Mesenchymal stem cell (in vitro differentiated cells and primary cell): ENCODE measurements around the gene CMTM4.
A peak's percentile ranks its signal among the peaks of the same experiment; 100 is the strongest.

ENCODE experiments used
- DNase-seq: peaks from one replicate; pipeline ENCODE4 v3.0.0-alpha.2; 2013
- H2AFZ ChIP-seq: one replicate; pipeline ENCODE4 v1.6.1; 2013; ENCODE audit warnings: low read depth, mild to moderate bottlenecking, control low read depth, inconsistent platforms, low read length, moderate library complexity
- H2AK5ac ChIP-seq: 2 replicates; pipeline ENCODE4 v1.6.1; 2013; ENCODE audit warnings: low read length, moderate library complexity, mild to moderate bottlenecking, inconsistent platforms; ENCODE audit not compliant: severe bottlenecking
- H2BK120ac ChIP-seq: one replicate; pipeline ENCODE4 v1.6.1; 2013; ENCODE audit warnings: low read depth, mild to moderate bottlenecking, inconsistent platforms, low read length, moderate library complexity
- H2BK12ac ChIP-seq, 2 experiments: one replicate each; pipeline ENCODE4 v1.6.1; 2013; ENCODE audit warnings: inconsistent platforms in 2 of 2, low read length in 2 of 2, mild to moderate bottlenecking in 2 of 2, moderate library complexity in 2 of 2, control low read depth in 1 of 2
- H2BK15ac ChIP-seq: one replicate; pipeline ENCODE4 v1.6.1; 2013; ENCODE audit warnings: mild to moderate bottlenecking, low read depth, inconsistent platforms; ENCODE audit not compliant: poor library complexity, severe bottlenecking
- H2BK5ac ChIP-seq: 2 replicates; pipeline ENCODE4 v1.6.1; 2013; ENCODE audit warnings: low read depth, mild to moderate bottlenecking, low read length, control low read depth, inconsistent platforms; ENCODE audit not compliant: poor library complexity, severe bottlenecking
- H3K14ac ChIP-seq, 2 experiments: one replicate each; pipeline ENCODE4 v1.6.1; 2013; ENCODE audit warnings: inconsistent platforms in 2 of 2, low read length in 2 of 2, control low read depth in 1 of 2, mild to moderate bottlenecking in 1 of 2, moderate library complexity in 1 of 2
- H3K18ac ChIP-seq, 2 experiments: one replicate each; pipeline ENCODE4 v1.6.1; 2013; ENCODE audit warnings: inconsistent platforms in 2 of 2, low read length in 2 of 2, control low read depth in 1 of 2, low read depth in 1 of 2, mild to moderate bottlenecking in 1 of 2
- H3K23ac ChIP-seq, 2 experiments: one replicate each; pipeline ENCODE4 v1.6.1; 2013; ENCODE audit warnings: inconsistent platforms in 2 of 2, low read length in 2 of 2, mild to moderate bottlenecking in 2 of 2, moderate library complexity in 2 of 2, control low read depth in 1 of 2
- H3K27ac ChIP-seq: 2 replicates; pipeline ENCODE4 v1.5.1; 2013; ENCODE audit warnings: mild to moderate bottlenecking, moderate library complexity, low read length, control low read depth, inconsistent platforms; ENCODE audit not compliant: poor library complexity, severe bottlenecking
- H3K27me3 ChIP-seq, 2 experiments: 2 replicates each; pipeline versions ENCODE4 v1.6.1 to v1.7.0; 2013; ENCODE audit warnings: low read length in 2 of 2, mild to moderate bottlenecking in 2 of 2, moderate library complexity in 2 of 2, control low read depth in 1 of 2, inconsistent platforms in 1 of 2; ENCODE audit not compliant: control insufficient read depth in 1 of 2, insufficient read depth in 1 of 2
- H3K36me3 ChIP-seq, 2 experiments: 2 replicates each; pipeline versions ENCODE4 v1.6.1 to v1.7.0; 2013; ENCODE audit warnings: low read length in 2 of 2, control low read depth in 1 of 2, inconsistent platforms in 1 of 2, low read depth in 1 of 2, mild to moderate bottlenecking in 1 of 2; ENCODE audit not compliant: insufficient read depth in 2 of 2, control insufficient read depth in 1 of 2
- H3K4ac ChIP-seq, 2 experiments: one replicate each; pipeline ENCODE4 v1.6.1; 2013; ENCODE audit warnings: inconsistent platforms in 2 of 2, low read length in 2 of 2, mild to moderate bottlenecking in 2 of 2, moderate library complexity in 2 of 2, control low read depth in 1 of 2, low read depth in 1 of 2
- H3K4me1 ChIP-seq: 2 replicates; pipeline ENCODE4 v1.6.1; 2013; ENCODE audit warnings: low read depth, low read length, control low read depth; ENCODE audit not compliant: control insufficient read depth, insufficient read depth
- H3K4me2 ChIP-seq: 2 replicates; pipeline ENCODE4 v1.6.1; 2013; ENCODE audit warnings: low read length, mild to moderate bottlenecking, inconsistent platforms; ENCODE audit not compliant: poor library complexity, severe bottlenecking
- H3K4me3 ChIP-seq, 2 experiments: 2 replicates each; pipeline versions ENCODE4 v1.5.1 to v1.7.0; 2013; ENCODE audit warnings: low read length in 2 of 2, mild to moderate bottlenecking in 2 of 2, control low read depth in 1 of 2, low read depth in 1 of 2; ENCODE audit not compliant: insufficient read depth in 1 of 2
- H3K79me1 ChIP-seq: replicated peaks from 2 replicates; pipeline ENCODE4 v1.6.1; 2013; ENCODE audit warnings: mild to moderate bottlenecking, control low read depth, low read length, inconsistent platforms; ENCODE audit not compliant: poor library complexity, severe bottlenecking
- H3K9ac ChIP-seq: 2 replicates; pipeline ENCODE4 v1.7.0; 2013; ENCODE audit warnings: mild to moderate bottlenecking, low read length, moderate library complexity
- H3K9me3 ChIP-seq: 2 replicates; pipeline ENCODE4 v1.7.0; 2013; ENCODE audit warnings: mild to moderate bottlenecking, low read length; ENCODE audit not compliant: control insufficient read depth
- H4K8ac ChIP-seq: one replicate; pipeline ENCODE4 v1.6.1; 2013; ENCODE audit warnings: inconsistent platforms, mild to moderate bottlenecking, low read length, moderate library complexity
- H4K91ac ChIP-seq: one replicate; pipeline ENCODE4 v1.6.1; 2013; ENCODE audit warnings: mild to moderate bottlenecking, low read length, inconsistent platforms
- WGBS: methylation state at CpG from one replicate; pipeline ENCODE4 v1.1.7; 2013; ENCODE audit warnings: mixed read lengths; 5-methylcytosine and 5-hydroxymethylcytosine counted together

Gene CMTM4

DNA sequence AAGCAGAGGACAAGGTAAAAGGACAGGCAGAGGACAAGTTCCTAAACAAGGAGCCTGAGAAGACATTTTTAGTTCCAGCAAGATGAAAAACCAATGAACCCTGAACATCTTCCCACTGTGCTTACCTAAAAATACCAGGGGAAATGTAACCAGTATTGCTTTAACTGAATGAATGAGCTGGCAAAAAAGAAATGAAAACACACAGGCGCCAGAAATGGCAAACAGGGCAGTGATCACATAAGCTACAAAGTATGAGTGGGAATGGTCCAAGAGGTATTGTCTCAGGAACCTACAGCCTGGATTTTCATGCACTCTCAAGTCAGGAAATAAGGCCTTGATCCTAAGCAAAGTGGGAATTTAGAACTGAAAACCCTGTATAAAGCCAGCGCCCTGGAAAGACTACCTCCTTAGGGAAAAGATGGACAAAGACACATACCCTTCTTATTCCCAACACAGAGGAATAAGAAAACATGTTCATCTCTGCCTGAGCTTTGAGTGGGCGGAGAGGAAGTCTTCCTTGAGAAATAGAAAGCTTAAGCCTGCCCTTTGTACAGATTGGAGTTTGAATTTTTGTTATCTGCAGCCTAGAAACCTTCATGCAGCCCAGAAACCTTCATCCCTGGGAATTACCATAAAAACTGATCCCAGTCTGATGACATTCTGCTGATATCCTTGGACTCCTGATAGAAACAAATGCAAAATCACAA is 115.1 kb downstream of the CMTM4 start:
- DNase-seq, result no peak
- no peak overlapping the region for H2BK12ac ChIP-seq

DNA sequence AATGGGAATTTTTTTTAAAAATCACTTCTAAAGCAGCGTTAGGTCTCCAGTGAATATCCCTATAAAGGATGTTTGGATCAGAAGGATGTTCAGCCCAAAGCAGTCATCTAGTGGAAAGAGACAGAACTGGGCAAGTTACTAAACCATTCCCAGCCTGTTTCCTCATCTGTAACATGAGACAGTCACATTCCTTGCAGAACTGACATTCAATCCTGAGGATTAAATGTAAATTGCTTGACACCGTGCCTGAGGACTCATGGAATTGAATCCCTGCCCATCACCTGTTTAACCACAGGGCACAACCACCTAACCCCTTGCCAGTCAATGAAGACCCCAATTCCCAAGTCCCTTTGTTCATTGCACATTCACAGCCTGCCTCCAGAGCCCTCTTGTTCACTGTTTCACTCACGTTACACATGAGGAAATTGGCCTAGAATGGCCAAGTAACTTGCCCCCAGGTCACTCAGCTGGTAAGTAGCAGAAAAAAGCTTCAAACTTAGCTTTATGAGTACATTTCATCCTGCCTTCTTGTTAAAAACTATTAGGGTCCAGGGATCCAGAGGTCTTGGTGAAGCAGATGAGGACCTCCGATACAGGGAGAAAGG is 115.8 kb downstream of the CMTM4 start:
- H3K14ac ChIP-seq, result no peak overlapping the region
- H2BK12ac ChIP-seq, result no peak overlapping the region
- H2AFZ ChIP-seq, result no peak overlapping the region
- H3K27ac ChIP-seq, result peak overlapping the region; percentile 94
- H3K4ac ChIP-seq, result no peak overlapping the region
- peaks cover 11% of the 10 kb centered on the region for H3K4me1 ChIP-seq
- no peak overlapping the region for H3K18ac ChIP-seq
- 78% methylated on average over 4 of the region's 4 CpGs for WGBS
- no peak overlapping the region for H4K91ac ChIP-seq
- no peak overlapping the region for H3K23ac ChIP-seq
- H3K79me1 ChIP-seq, result no peaks in the 10 kb centered on the region
- no peak overlapping the region for H2BK120ac ChIP-seq
- peak overlapping the region; percentile 89 for H2BK5ac ChIP-seq
- H3K4me3 ChIP-seq, result no peak overlapping the region
- no peak overlapping the region for H4K8ac ChIP-seq
- H3K9me3 ChIP-seq, result no peaks in the 10 kb centered on the region
- DNase-seq, result peak; percentile 68
- no peak overlapping the region for H2BK15ac ChIP-seq
- peak overlapping the region; percentile 13 for H3K4me2 ChIP-seq
- peak overlapping the region; percentile 31 for H3K9ac ChIP-seq
- peaks cover 0 to 10% of the 10 kb centered on the region in 2 experiments for H3K36me3 ChIP-seq
- peaks cover 0 to 13% of the 10 kb centered on the region in 2 experiments for H3K27me3 ChIP-seq
- peak overlapping the region; percentile 82 for H2AK5ac ChIP-seq

More for the DNA sequence above, 115.1 kb downstream of the CMTM4 start:
- Histone ChIP-seq H3K18ac (no peak overlapping the region), H3K4me1 (peaks cover 11% of the 10 kb centered on the region), H3K27me3 (peaks cover 0 to 13% of the 10 kb centered on the region in 2 experiments), H2BK120ac (no peak overlapping the region), H3K27ac (peak overlapping the region; percentile 94), H3K9ac (peak overlapping the region; percentile 31), H3K36me3 (peaks cover 0 to 10% of the 10 kb centered on the region in 2 experiments), H3K23ac (no peak overlapping the region), H2AK5ac (peak overlapping the region; percentile 82), H3K14ac (no peak overlapping the region), H4K8ac (no peak overlapping the region), H3K79me1 (no peaks in the 10 kb centered on the region), H3K9me3 (no peaks in the 10 kb centered on the region), H4K91ac (no peak overlapping the region), H2BK15ac (no peak overlapping the region), H2AFZ (no peak overlapping the region), H2BK5ac (peak overlapping the region; percentile 89), H3K4me3 (no peak overlapping the region), H3K4me2 (no peak overlapping the region), H3K4ac (no peak overlapping the region)
- WGBS, result 94% methylated on average over 3 of the region's 3 CpGs

DNA sequence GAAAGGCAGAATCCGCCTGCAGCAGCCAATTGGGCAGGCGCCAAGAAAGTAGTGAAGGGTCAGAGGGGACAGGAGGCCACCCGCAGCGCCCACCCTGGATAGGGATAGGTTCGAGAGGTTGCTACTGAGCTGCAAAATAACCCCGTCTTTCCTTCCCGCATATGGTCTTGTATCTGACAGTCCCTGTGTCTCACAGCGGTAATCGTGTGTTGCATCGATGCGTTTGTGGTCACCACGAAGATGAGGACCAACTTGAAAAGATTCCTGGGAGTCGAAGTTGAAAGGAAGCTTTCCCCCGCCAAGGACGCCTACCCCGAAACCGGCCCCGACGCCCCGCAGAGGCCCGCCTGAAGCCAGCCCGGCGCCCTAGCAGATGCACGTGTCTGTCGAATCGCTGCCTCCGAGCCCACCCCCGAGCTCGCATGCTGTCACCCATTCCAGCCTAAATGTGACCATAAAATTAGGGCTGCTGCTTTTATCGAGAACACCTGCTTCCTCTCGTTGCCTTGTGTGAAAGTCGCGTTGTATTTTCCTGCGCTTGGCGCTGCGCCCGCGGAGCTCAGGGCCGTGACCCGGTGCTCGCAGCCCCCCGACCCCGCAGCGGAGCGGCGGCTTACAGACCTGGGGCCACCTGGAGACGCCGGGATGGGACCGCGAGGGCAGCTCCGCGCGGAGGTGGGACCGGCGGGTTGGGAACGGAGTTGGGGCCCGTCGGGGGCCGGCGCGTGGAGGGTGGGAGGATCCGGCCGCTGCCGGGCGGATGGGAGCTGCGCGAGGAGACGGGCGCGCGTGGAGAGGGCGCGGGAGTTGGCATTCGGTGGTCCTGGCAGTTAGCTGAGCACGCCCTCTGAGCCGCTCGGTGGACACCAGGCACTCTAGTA is 117.7 kb downstream of the CMTM4 start, which contains the start of gene CMTM2:
CMTM2 (plus strand) TSS at position 813 of the 881 bp plus-strand sequence. CDS start 145 bp downstream, outside the sequence.
- Histone ChIP-seq H3K4me3 (peak within 1 kb of the TSS in 1 of 2 experiments; percentile 32), H3K36me3 (peaks cover 0 to 10% of the 10 kb centered on the region in 2 experiments), H3K9me3 (no peaks in the 10 kb centered on the region), H4K8ac (no peak within 1 kb of the TSS), H3K4ac (no peak within 1 kb of the TSS), H2BK12ac (peak within 1 kb of the TSS in 1 of 2 experiments; percentile 17), H2BK5ac (peak within 1 kb of the TSS; percentile 89), H3K27ac (peak within 1 kb of the TSS; percentile 90), H2BK15ac (no peak within 1 kb of the TSS), H2AK5ac (peak within 1 kb of the TSS; percentile 99), H3K4me1 (peaks cover 11% of the 10 kb centered on the region), H2AFZ (no peak within 1 kb of the TSS), H3K27me3 (peaks cover 0 to 13% of the 10 kb centered on the region in 2 experiments), H3K4me2 (no peak within 1 kb of the TSS), H2BK120ac (no peak within 1 kb of the TSS), H3K23ac (no peak within 1 kb of the TSS), H3K18ac (peak within 1 kb of the TSS in 1 of 2 experiments; percentile 18), H3K14ac (no peak within 1 kb of the TSS), H3K79me1 (no peaks in the 10 kb centered on the region), H4K91ac (no peak within 1 kb of the TSS), H3K9ac (peak within 1 kb of the TSS; percentile 45)
- WGBS, result 96% methylated on average over 72 of the region's 77 CpGs
- DNase-seq, result no peak
